Keratinocyte (primary cell): ENCODE results near the gene RPL32. TPM values are rescaled to one million over a fixed set of nuclear protein-coding genes. Genes with fewer than 3 reads are reported as not detected.

ENCODE experiments used
- DNase-seq: peaks from one replicate; pipeline ENCODE4 v3.0.0-alpha.2; 2011; ENCODE audit warnings: low read depth, missing footprints, low spot score
- FAIRE-seq: peaks from 2 replicates; lab custom pipeline; 2011; peaks lifted over from hg19 to GRCh38; lab: Jason Lieb, UNC
- H2AFZ ChIP-seq: 2 replicates; pipeline ENCODE4 v1.6.0; 2012; ENCODE audit warnings: low read length, control low read depth, inconsistent platforms; ENCODE audit not compliant: control insufficient read depth
- H3K27ac ChIP-seq: 2 replicates; pipeline ENCODE4 v1.5.1; 2011; ENCODE audit warnings: low read length; ENCODE audit not compliant: control insufficient read depth, insufficient read depth
- H3K27me3 ChIP-seq: 3 replicates; pipeline ENCODE4 v1.6.0; 2011; ENCODE audit warnings: low read length; ENCODE audit not compliant: control insufficient read depth, insufficient read depth; ENCODE audit errors: extremely low read depth
- H3K36me3 ChIP-seq, 2 experiments: 2 replicates in 1 of 2; 3 replicates in 1 of 2; pipeline ENCODE4 v1.5.1; 2011; ENCODE audit warnings: low read length in 2 of 2, mild to moderate bottlenecking in 1 of 2; ENCODE audit not compliant: control insufficient read depth in 2 of 2, insufficient read depth in 2 of 2; ENCODE audit errors: extremely low read depth in 1 of 2
- H3K4me1 ChIP-seq: 3 replicates; pipeline ENCODE4 v1.5.1; 2011; ENCODE audit warnings: low read length; ENCODE audit not compliant: control insufficient read depth, insufficient read depth; ENCODE audit errors: extremely low read depth
- H3K4me2 ChIP-seq: 3 replicates; pipeline ENCODE4 v1.6.0; 2011; ENCODE audit warnings: low read depth, low read length; ENCODE audit not compliant: control insufficient read depth, insufficient read depth; ENCODE audit errors: extremely low read depth
- H3K4me3 ChIP-seq, 3 experiments: fragments of 200-600 bp in 1 of 3; sonication (generic) in 1 of 3; 2 replicates in 2 of 3; 3 replicates in 1 of 3; pipeline ENCODE4 v1.5.1; 2011 to 2016; ENCODE audit warnings: low read length in 3 of 3, mild to moderate bottlenecking in 3 of 3, control low read depth in 2 of 3, inconsistent platforms in 1 of 3, low read depth in 1 of 3, mixed read lengths in 1 of 3, mixed run types in 1 of 3, moderate library complexity in 1 of 3; ENCODE audit not compliant: control insufficient read depth in 2 of 3, insufficient read depth in 2 of 3; ENCODE audit errors: extremely low read depth in 1 of 3
- H3K79me2 ChIP-seq: 2 replicates; pipeline ENCODE4 v1.6.0; 2012; ENCODE audit warnings: low read length; ENCODE audit not compliant: control insufficient read depth, insufficient read depth
- H3K9ac ChIP-seq: 3 replicates; pipeline ENCODE4 v1.6.0; 2011; ENCODE audit warnings: low read length; ENCODE audit not compliant: control insufficient read depth, insufficient read depth; ENCODE audit errors: extremely low read depth
- H3K9me1 ChIP-seq: 3 replicates; pipeline ENCODE4 v1.6.0; 2011; ENCODE audit warnings: low read length; ENCODE audit not compliant: control insufficient read depth, insufficient read depth; ENCODE audit errors: extremely low read depth
- H3K9me3 ChIP-seq: 2 replicates; pipeline ENCODE4 v1.5.1; 2012; ENCODE audit warnings: low read depth, low read length; ENCODE audit not compliant: control insufficient read depth
- H4K20me1 ChIP-seq: 3 replicates; pipeline ENCODE4 v1.6.0; 2011; ENCODE audit warnings: low read length; ENCODE audit not compliant: control insufficient read depth, insufficient read depth; ENCODE audit errors: extremely low read depth
- CTCF ChIP-seq, 3 experiments: IDR thresholded peaks in 1 of 3; conservative IDR thresholded peaks in 1 of 3; optimal IDR thresholded peaks in 1 of 3; 2 replicates in 2 of 3; 3 replicates in 1 of 3; pipeline versions ENCODE3 to v1.5.1; 2011; ENCODE audit warnings: low read length in 3 of 3, mild to moderate bottlenecking in 3 of 3, moderate library complexity in 2 of 3, control low read depth in 1 of 3, inconsistent platforms in 1 of 3; ENCODE audit not compliant: insufficient read depth in 2 of 3; ENCODE audit errors: extremely low read depth in 1 of 3
- EZH2 ChIP-seq: IDR thresholded peaks from one replicate; pipeline ENCODE4 v1.6.1; 2012; ENCODE audit warnings: inconsistent platforms, mild to moderate bottlenecking, low read length, moderate library complexity
- dilution Hi-C: fragments of 300-500 bp; cut with MboI; formaldehyde crosslinking; loops from one replicate; pipeline ENCODE4 v1.7.0; 2020; ENCODE audit warnings: low sequenced_read_pairs; ENCODE audit not compliant: extremely low pct_ligation_motif_present
- polyA minus RNA-seq, 3 experiments: library from RNA; depleted of rRNA, polyadenylated mRNA; stranded (reverse); fragments of >200 nt; gene quantifications; 1 replicate in 1 of 3; 2 replicates in 1 of 3; 3 replicates in 1 of 3; pipeline ENCODE4 v1.2.3, GENCODE V29; 2011
- polyA plus RNA-seq, 5 experiments: library from polyadenylated mRNA; depleted of rRNA in 3 of 5; stranded (reverse) in 3 of 5; stranded (forward) in 1 of 5; unstranded in 1 of 5; fragments of >200 nt; gene quantifications; 1 replicate in 1 of 5; 2 replicates in 3 of 5; 3 replicates in 1 of 5; pipeline versions ENCODE4 v1.2.1 to v1.2.3, GENCODE V29; 2011 to 2012; ENCODE audit warnings: missing spikeins in 2 of 5, low read depth in 1 of 5, low replicate concordance in 1 of 5

The RPL32 gene
- polyA plus RNA-seq, result 2,329 to 2,828 TPM (median 2,534 TPM) in 3 replicates
- polyA plus RNA-seq (2011; ENCODE audit: low read depth), result 788 TPM
- polyA plus RNA-seq (2011; cell fraction: cytosol; rRNA removed), result 2,654 and 3,289 TPM in 2 replicates
- 610 and 619 TPM in 2 replicates for polyA plus RNA-seq (2011; cell fraction: nucleus; rRNA removed)
- polyA plus RNA-seq (2012; ENCODE audit: low replicate concordance), result 3,073 and 3,884 TPM in 2 replicates
- 467 to 1,579 TPM (median 1,500 TPM) in 3 replicates for polyA minus RNA-seq
- 1,168 TPM for polyA minus RNA-seq (2011; cell fraction: cytosol; rRNA and poly(A)+ RNA removed)
- polyA minus RNA-seq (2011; cell fraction: nucleus; rRNA and poly(A)+ RNA removed), result 162 and 245 TPM in 2 replicates

GRCh38 chr3:12841149-12841969 is at the start of gene RPL32:
Gene RPL32, minus strand, starts transcription at chr3:12841565. Its CDS starts 1,328 bp downstream, at chr3:12840237.
- dilution Hi-C loops, result no loop called here
- Histone ChIP-seq H2AFZ (peak within 1 kb of the TSS; percentile 90), H3K27me3 (no peaks in the 10 kb centered on the region), H3K27ac (peak within 1 kb of the TSS; percentile 99), H3K4me2 (peak within 1 kb of the TSS; percentile 90), H3K79me2 (peaks cover 50% of the 10 kb centered on the region), H3K9me1 (peaks cover 5% of the 10 kb centered on the region), H3K9me3 (no peaks in the 10 kb centered on the region), H3K4me1 (peaks cover 35% of the 10 kb centered on the region), H4K20me1 (peaks cover 36% of the 10 kb centered on the region), H3K4me3 (peak within 1 kb of the TSS; percentile 68 to 80 (median 78)), H3K36me3 (peaks cover 26 to 40% of the 10 kb centered on the region in 2 experiments), H3K9ac (peak within 1 kb of the TSS; percentile 89)
- TF ChIP-seq EZH2 (no peak), CTCF (optimal IDR thresholded peaks at IDR 0.05 in 1 of 3, IDR thresholded peaks at IDR 0.05 in 1 of 3, conservative IDR thresholded peaks at IDR 0.05 in 1 of 3; ENCODE audit: extremely low read depth in 1 of 3, insufficient read depth in 2 of 3, low read length in 3 of 3) (peak; percentile 58 to 87 (median 72))
- DNase-seq (peak; percentile 69), FAIRE-seq (no peak)

GRCh38 chr3:12890610-12891390 is 49.4 kb upstream of the RPL32 start:
- FAIRE-seq, result no peak
- no peak for DNase-seq

More at GRCh38 chr3:12890610-12891390, 49.4 kb upstream of the RPL32 start:
- no peaks in the 10 kb centered on the region for H4K20me1 ChIP-seq
- H3K4me2 ChIP-seq, result no peak overlapping the region
- no peak overlapping the region for H3K4me3 ChIP-seq
- peaks cover 16% of the 10 kb centered on the region for H3K27me3 ChIP-seq
- no peak overlapping the region for H2AFZ ChIP-seq
- H3K4me1 ChIP-seq, result peaks cover 3% of the 10 kb centered on the region
- H3K36me3 ChIP-seq, result no peaks in the 10 kb centered on the region
- H3K9ac ChIP-seq, result no peak overlapping the region
- no peaks in the 10 kb centered on the region for H3K9me3 ChIP-seq
- H3K27ac ChIP-seq, result no peak overlapping the region
- H3K9me1 ChIP-seq, result no peaks in the 10 kb centered on the region
- H3K79me2 ChIP-seq, result no peaks in the 10 kb centered on the region
- dilution Hi-C loops, result no loop called here
- TF ChIP-seq CTCF (optimal IDR thresholded peaks at IDR 0.05 in 1 of 3, IDR thresholded peaks at IDR 0.05 in 1 of 3, conservative IDR thresholded peaks at IDR 0.05 in 1 of 3; ENCODE audit: extremely low read depth in 1 of 3, insufficient read depth in 2 of 3, low read length in 3 of 3), result peak in 1 of 3 experiments; percentile 11
- TF ChIP-seq EZH2, result no peak
